HepG2 (cell line): Measurements from ENCODE around the gene PDZD7. TPM values are rescaled to one million over a fixed set of nuclear protein-coding genes. Genes with fewer than 3 reads are reported as not detected.

Source experiments
- AGO2 ChIP-seq: fragments of 200-400 bp; formaldehyde crosslinking; optimal IDR thresholded peaks from 2 replicates; pipeline ENCODE3; 2017; ENCODE audit warnings: mild to moderate bottlenecking, low read depth, low read length, moderate library complexity
- BCL3 ChIP-seq: sonication (generic); formaldehyde crosslinking; IDR thresholded peaks from 2 replicates; pipeline ENCODE4 v1.5.1; 2020; ENCODE audit warnings: mild to moderate bottlenecking, missing genetic modification reagents, moderate library complexity
- BRD4 ChIP-seq: sonication (generic); formaldehyde crosslinking; IDR thresholded peaks from 2 replicates; pipeline ENCODE4 v1.4.0; 2020; ENCODE audit warnings: missing genetic modification reagents
- FOXO1 ChIP-seq: sonication (generic); formaldehyde crosslinking; IDR thresholded peaks from 2 replicates; pipeline ENCODE4 v1.4.0; 2020; ENCODE audit warnings: missing genetic modification reagents
- MAFG ChIP-seq: sonication (generic); formaldehyde crosslinking; IDR thresholded peaks from 2 replicates; pipeline ENCODE4 v1.5.1; 2020; ENCODE audit warnings: mild to moderate bottlenecking, missing genetic modification reagents
- MTF2 ChIP-seq: sonication (generic); formaldehyde crosslinking; IDR thresholded peaks from 2 replicates; pipeline ENCODE4 v1.5.0; 2020; ENCODE audit warnings: missing genetic modification reagents, borderline replicate concordance
- NR2C2 ChIP-seq: sonication (generic); formaldehyde crosslinking; IDR thresholded peaks from 2 replicates; pipeline ENCODE4 v1.4.0; 2020; ENCODE audit warnings: missing genetic modification reagents, mild to moderate bottlenecking, moderate library complexity, borderline replicate concordance
- NR2F6 ChIP-seq, 2 experiments: IDR thresholded peaks; 2 replicates each; pipeline ENCODE4 v1.6.1; 2016; ENCODE audit warnings: antibody characterized with exemption in 1 of 2, mild to moderate bottlenecking in 1 of 2
- PHF20 ChIP-seq: sonication (generic); formaldehyde crosslinking; IDR thresholded peaks from 2 replicates; pipeline ENCODE4 v1.5.0; 2020; ENCODE audit warnings: mild to moderate bottlenecking, missing genetic modification reagents
- WIZ ChIP-seq: sonication (generic); formaldehyde crosslinking; IDR thresholded peaks from 2 replicates; pipeline ENCODE4 v1.5.1; 2020; ENCODE audit warnings: mild to moderate bottlenecking, missing genetic modification reagents
- ZMYM4 ChIP-seq: sonication (generic); formaldehyde crosslinking; IDR thresholded peaks from 2 replicates; pipeline ENCODE4 v1.8.1; 2023; ENCODE audit warnings: mild to moderate bottlenecking, missing genetic modification reagents
- ZNF563 ChIP-seq: sonication (generic); formaldehyde crosslinking; IDR thresholded peaks from 2 replicates; pipeline ENCODE4 v1.8.0; 2022; ENCODE audit warnings: mild to moderate bottlenecking, moderate library complexity, missing genetic modification reagents
- ZNF7 ChIP-seq: IDR thresholded peaks from 2 replicates; pipeline ENCODE4 v1.6.1; 2016; ENCODE audit warnings: missing biosample characterization, missing genetic modification reagents
- polyA plus RNA-seq, 8 experiments: library from polyadenylated mRNA; depleted of rRNA in 3 of 8; stranded (reverse) in 7 of 8; unstranded in 1 of 8; fragments of >200 nt; fragmentation: Illumina TruSeq in 4 of 8; extraction: Trizol in 4 of 8; gene quantifications; 2 replicates each; pipeline versions ENCODE4 v1.2.1 to v1.2.3, GENCODE V29; 2011 to 2016; ENCODE audit warnings: low read depth in 4 of 8, missing spikeins in 1 of 8, mixed read lengths in 1 of 8; ENCODE audit not compliant: insufficient read depth in 1 of 8
- total RNA-seq, 5 experiments: library from RNA; depleted of rRNA; stranded (reverse); fragments of >200 nt; fragmentation: Illumina TruSeq; extraction: Trizol; gene quantifications; 2 replicates each; pipeline ENCODE4 v1.2.3, GENCODE V29; 2016; ENCODE audit warnings: low read depth in 1 of 5
- TF ChIP-seq, protein P1 (sequence below): sonication (generic); formaldehyde crosslinking; IDR thresholded peaks from 2 replicates; pipeline ENCODE4 v1.4.0; 2020; ENCODE audit warnings: missing genetic modification reagents
- TF ChIP-seq, protein P2 (sequence below): sonication (generic); formaldehyde crosslinking; IDR thresholded peaks from 2 replicates; pipeline ENCODE4 v1.4.0; 2020; ENCODE audit warnings: mild to moderate bottlenecking, missing genetic modification reagents
- TF ChIP-seq, protein P3 (sequence below): sonication (generic); formaldehyde crosslinking; IDR thresholded peaks from 2 replicates; pipeline ENCODE4 v1.5.1; 2020; ENCODE audit warnings: missing genetic modification reagents, mild to moderate bottlenecking, borderline replicate concordance
- TF ChIP-seq, protein P4 (sequence below): IDR thresholded peaks from 2 replicates; pipeline ENCODE4 v1.6.1; 2012; ENCODE audit warnings: inconsistent platforms

Gene PDZD7
- total and polyA plus RNA-seq, 2 of the 13 experiments (the other 11 are each of a cell fraction or from before 2014, with no cell fraction given), result 0.58 to 0.73 TPM

DNA sequence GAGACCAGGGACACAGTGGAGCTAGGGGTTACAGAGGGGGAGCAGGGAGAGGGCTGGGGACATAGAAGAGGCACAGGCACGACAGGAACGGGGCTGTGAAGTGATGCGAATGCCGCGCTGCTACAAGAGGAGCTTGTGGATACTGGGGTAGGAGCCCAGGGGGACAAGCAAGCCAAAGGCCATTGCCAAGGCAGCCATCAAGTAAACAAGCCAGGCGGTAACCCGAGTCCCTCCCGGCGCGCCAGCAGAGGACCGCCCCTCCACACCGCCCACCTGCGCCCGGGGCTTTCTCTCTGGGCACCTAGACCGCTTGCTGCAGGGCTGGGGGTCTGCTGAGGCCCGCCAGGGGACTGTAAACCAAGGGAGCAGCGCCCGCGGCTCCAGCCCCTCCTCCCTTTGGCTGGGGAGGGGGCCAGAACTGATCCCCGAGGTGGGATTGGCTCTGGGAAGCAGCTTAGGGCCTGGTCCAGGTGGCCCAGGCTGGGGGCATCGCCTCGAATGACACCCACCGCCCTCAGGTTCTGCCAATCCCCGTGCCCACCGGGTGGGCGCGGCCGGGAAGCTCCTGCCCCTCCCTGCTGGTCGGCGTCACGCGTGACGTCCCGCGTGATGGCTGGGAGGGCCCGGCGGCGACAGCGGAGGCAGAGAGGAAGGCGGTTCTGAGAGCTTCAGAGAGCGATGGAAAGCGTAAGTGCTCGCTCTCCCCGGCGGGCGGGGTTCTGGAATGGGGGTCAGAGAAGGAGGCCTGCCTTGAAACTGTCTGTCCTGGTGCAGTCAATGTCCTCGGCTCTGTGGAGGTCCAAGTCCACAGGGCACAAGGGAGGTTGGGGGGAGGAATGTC, 1.1 kb upstream of the PDZD7 start (continued):
- TF ChIP-seq ZNF563 (CRISPR knock-in tag) (0 out of 2 replicates have a peak, but pooled peaks have one; percentile 21), BRD4 (CRISPR knock-in tag) (0 out of 2 replicates have a peak, but pooled peaks have one; percentile 17), MAFG (CRISPR knock-in tag) (no peak), ZNF7 (CRISPR knock-in tag) (no peak), WIZ (CRISPR knock-in tag) (no peak), FOXO1 (CRISPR knock-in tag) (peak; percentile 44; the same call in 1 of the 2 replicates), NR2F6 (IDR thresholded peaks at IDR 0.05) (peak; percentile 22; the same call in 1 of the 2 replicates), NR2F6 (CRISPR knock-in tag; IDR thresholded peaks at IDR 0.05) (peak; percentile 53; the same call in 1 of the 2 replicates), MTF2 (CRISPR knock-in tag) (no peak), PHF20 (CRISPR knock-in tag) (0 out of 2 replicates have a peak, but pooled peaks have one; percentile 20), AGO2 (peak; percentile 54), NR2C2 (CRISPR knock-in tag) (peak; percentile 33; the same call in 1 of the 2 replicates), ZMYM4 (CRISPR knock-in tag) (0 out of 2 replicates have a peak, but pooled peaks have one; percentile 19), BCL3 (CRISPR knock-in tag) (0 out of 2 replicates have a peak, but pooled peaks have one; percentile 32)
- TF ChIP-seq, protein P1, sequence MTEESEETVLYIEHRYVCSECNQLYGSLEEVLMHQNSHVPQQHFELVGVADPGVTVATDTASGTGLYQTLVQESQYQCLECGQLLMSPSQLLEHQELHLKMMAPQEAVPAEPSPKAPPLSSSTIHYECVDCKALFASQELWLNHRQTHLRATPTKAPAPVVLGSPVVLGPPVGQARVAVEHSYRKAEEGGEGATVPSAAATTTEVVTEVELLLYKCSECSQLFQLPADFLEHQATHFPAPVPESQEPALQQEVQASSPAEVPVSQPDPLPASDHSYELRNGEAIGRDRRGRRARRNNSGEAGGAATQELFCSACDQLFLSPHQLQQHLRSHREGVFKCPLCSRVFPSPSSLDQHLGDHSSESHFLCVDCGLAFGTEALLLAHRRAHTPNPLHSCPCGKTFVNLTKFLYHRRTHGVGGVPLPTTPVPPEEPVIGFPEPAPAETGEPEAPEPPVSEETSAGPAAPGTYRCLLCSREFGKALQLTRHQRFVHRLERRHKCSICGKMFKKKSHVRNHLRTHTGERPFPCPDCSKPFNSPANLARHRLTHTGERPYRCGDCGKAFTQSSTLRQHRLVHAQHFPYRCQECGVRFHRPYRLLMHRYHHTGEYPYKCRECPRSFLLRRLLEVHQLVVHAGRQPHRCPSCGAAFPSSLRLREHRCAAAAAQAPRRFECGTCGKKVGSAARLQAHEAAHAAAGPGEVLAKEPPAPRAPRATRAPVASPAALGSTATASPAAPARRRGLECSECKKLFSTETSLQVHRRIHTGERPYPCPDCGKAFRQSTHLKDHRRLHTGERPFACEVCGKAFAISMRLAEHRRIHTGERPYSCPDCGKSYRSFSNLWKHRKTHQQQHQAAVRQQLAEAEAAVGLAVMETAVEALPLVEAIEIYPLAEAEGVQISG (CRISPR knock-in tag), result peak; percentile 33; the same call in 1 of the 2 replicates
- TF ChIP-seq, protein P2, sequence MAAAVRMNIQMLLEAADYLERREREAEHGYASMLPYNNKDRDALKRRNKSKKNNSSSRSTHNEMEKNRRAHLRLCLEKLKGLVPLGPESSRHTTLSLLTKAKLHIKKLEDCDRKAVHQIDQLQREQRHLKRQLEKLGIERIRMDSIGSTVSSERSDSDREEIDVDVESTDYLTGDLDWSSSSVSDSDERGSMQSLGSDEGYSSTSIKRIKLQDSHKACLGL (CRISPR knock-in tag), result 0 out of 2 replicates have a peak, but pooled peaks have one; percentile 18
- TF ChIP-seq, protein P3, sequence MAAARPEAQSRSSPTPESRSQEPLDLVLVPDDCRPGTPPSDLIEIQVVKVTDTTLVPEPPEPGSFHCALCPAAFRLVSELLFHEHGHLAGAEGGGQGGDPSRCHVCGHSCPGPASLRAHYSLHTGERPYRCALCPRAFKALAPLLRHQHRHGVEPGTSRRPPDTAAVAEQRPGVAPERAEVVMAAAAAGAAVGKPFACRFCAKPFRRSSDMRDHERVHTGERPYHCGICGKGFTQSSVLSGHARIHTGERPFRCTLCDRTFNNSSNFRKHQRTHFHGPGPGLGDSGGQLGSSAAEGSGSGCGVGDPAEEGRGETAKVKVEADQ (CRISPR knock-in tag), result 0 out of 2 replicates have a peak, but pooled peaks have one; percentile 17
- TF ChIP-seq, protein P4, sequence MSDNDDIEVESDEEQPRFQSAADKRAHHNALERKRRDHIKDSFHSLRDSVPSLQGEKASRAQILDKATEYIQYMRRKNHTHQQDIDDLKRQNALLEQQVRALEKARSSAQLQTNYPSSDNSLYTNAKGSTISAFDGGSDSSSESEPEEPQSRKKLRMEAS, result peak; percentile 22; the same call in 1 of the 2 replicates
